ENCODE measurements around the gene APOL5.

DNA sequence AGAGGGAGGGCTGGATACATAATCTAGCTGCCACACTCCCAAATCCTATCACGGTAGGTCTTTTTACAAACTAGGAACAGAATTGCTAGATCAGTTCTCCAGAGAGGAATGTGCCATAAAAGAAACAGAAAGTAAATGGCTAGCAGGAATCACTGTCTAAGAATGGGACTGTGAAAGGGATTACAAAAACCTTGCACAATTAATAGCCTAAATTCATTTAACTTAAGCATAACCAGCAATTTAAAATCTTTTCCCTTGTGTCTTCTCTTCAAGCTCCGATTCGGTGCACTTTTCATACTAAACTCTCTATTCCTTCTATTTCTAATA lies 35.2 kb downstream of the APOL5 start:
- TF ChIP-seq, protein P1, sequence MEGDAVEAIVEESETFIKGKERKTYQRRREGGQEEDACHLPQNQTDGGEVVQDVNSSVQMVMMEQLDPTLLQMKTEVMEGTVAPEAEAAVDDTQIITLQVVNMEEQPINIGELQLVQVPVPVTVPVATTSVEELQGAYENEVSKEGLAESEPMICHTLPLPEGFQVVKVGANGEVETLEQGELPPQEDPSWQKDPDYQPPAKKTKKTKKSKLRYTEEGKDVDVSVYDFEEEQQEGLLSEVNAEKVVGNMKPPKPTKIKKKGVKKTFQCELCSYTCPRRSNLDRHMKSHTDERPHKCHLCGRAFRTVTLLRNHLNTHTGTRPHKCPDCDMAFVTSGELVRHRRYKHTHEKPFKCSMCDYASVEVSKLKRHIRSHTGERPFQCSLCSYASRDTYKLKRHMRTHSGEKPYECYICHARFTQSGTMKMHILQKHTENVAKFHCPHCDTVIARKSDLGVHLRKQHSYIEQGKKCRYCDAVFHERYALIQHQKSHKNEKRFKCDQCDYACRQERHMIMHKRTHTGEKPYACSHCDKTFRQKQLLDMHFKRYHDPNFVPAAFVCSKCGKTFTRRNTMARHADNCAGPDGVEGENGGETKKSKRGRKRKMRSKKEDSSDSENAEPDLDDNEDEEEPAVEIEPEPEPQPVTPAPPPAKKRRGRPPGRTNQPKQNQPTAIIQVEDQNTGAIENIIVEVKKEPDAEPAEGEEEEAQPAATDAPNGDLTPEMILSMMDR (IDR thresholded peaks at IDR 0.05; ENCODE audit: insufficient read depth, low read length, poor library complexity, severe bottlenecking), result no peak
- no peak for TF ChIP-seq EZH2phosphoT487 (conservative IDR thresholded peaks at IDR 0.05; ENCODE audit: low read length)

Data from SU-DHL-6 (cell line).